ENCODE data around the gene SERPINA5. TPM values are rescaled to one million over a fixed set of nuclear protein-coding genes. Genes with fewer than 3 reads are reported as not detected.

Gene SERPINA5
- total RNA-seq, 1 experiment from 2014 or later, result 2.2 TPM

- H3K36me3 ChIP-seq (ENCODE audit: control insufficient read depth, insufficient read depth, low read length), result no peaks in the 10 kb centered on the region
- Mint-ChIP-seq H3K4me1 (ENCODE audit: low read depth, unreplicated experiment) (no peaks in the 10 kb centered on the region), H3K36me3 (ENCODE audit: insufficient read depth, unreplicated experiment) (no peaks in the 10 kb centered on the region), H3K4me3 (ENCODE audit: unreplicated experiment) (no peak overlapping the region), H3K9me3 (ENCODE audit: unreplicated experiment) (peaks cover 48% of the 10 kb centered on the region), H3K27ac (ENCODE audit: unreplicated experiment) (no peak overlapping the region), H3K27me3 (ENCODE audit: insufficient read depth, unreplicated experiment) (no peaks in the 10 kb centered on the region)
- BruUV-seq (replicated peaks), result no TSS peak
- H3K4me1 ChIP-seq, result no peaks in the 10 kb centered on the region
- peaks cover 7% of the 10 kb centered on the region for H3K9me3 ChIP-seq
- no peak for TF ChIP-seq CTCF (IDR thresholded peaks at IDR 0.05; ENCODE audit: insufficient read depth in 1 of 2, low read depth in 1 of 2, low read length in 1 of 2, severe bottlenecking in 1 of 2, unreplicated experiment in 1 of 2)
- no peaks in the 10 kb centered on the region; the same call in 1 of the 2 replicates for H3K27me3 ChIP-seq (replicated peaks; ENCODE audit: control insufficient read depth, insufficient read depth, low read length)
- no peak overlapping the region for H3K4me3 ChIP-seq (ENCODE audit: low read depth, low read length)
- intact Hi-C loops (cut with micrococcal nuclease; ENCODE audit: unreplicated experiment), result no loop called here
- CTCF ChIA-PET, result no interaction called here
- POLR2A ChIA-PET, result no interaction called here
- DNase-seq, result no peak
Measured at GRCh38 chr14:94620597-94620996, 39.4 kb downstream of the SERPINA5 start.

GRCh38 chr14:94621358-94622134, 40.3 kb downstream of the SERPINA5 start:
- H3K27me3 ChIP-seq (replicated peaks; ENCODE audit: control insufficient read depth, insufficient read depth, low read length), result no peaks in the 10 kb centered on the region; the same call in 1 of the 2 replicates
- H3K27me3 Mint-ChIP-seq (ENCODE audit: insufficient read depth, unreplicated experiment), result no peaks in the 10 kb centered on the region
- peaks cover 41% of the 10 kb centered on the region for H3K9me3 Mint-ChIP-seq (ENCODE audit: unreplicated experiment)
- no peak for DNase-seq
- H3K36me3 ChIP-seq (ENCODE audit: control insufficient read depth, insufficient read depth, low read length), result no peaks in the 10 kb centered on the region
- H3K27ac Mint-ChIP-seq (ENCODE audit: unreplicated experiment), result no peak overlapping the region
- ChIA-PET POLR2A (no interaction called here), CTCF (no interaction called here)
- H3K9me3 ChIP-seq, result peaks cover 7% of the 10 kb centered on the region
- TF ChIP-seq CTCF (IDR thresholded peaks at IDR 0.05; ENCODE audit: insufficient read depth in 1 of 2, low read depth in 1 of 2, low read length in 1 of 2, severe bottlenecking in 1 of 2, unreplicated experiment in 1 of 2), result no peak
- intact Hi-C loops (cut with micrococcal nuclease; ENCODE audit: unreplicated experiment), result no loop called here
- no peak overlapping the region for H3K4me3 Mint-ChIP-seq (ENCODE audit: unreplicated experiment)
- no peaks in the 10 kb centered on the region for H3K4me1 Mint-ChIP-seq (ENCODE audit: low read depth, unreplicated experiment)
- no TSS peak for BruUV-seq (replicated peaks)
- H3K36me3 Mint-ChIP-seq (ENCODE audit: insufficient read depth, unreplicated experiment), result no peaks in the 10 kb centered on the region
- no peak overlapping the region for H3K4me3 ChIP-seq (ENCODE audit: low read depth, low read length)
- H3K4me1 ChIP-seq, result no peaks in the 10 kb centered on the region

DNA sequence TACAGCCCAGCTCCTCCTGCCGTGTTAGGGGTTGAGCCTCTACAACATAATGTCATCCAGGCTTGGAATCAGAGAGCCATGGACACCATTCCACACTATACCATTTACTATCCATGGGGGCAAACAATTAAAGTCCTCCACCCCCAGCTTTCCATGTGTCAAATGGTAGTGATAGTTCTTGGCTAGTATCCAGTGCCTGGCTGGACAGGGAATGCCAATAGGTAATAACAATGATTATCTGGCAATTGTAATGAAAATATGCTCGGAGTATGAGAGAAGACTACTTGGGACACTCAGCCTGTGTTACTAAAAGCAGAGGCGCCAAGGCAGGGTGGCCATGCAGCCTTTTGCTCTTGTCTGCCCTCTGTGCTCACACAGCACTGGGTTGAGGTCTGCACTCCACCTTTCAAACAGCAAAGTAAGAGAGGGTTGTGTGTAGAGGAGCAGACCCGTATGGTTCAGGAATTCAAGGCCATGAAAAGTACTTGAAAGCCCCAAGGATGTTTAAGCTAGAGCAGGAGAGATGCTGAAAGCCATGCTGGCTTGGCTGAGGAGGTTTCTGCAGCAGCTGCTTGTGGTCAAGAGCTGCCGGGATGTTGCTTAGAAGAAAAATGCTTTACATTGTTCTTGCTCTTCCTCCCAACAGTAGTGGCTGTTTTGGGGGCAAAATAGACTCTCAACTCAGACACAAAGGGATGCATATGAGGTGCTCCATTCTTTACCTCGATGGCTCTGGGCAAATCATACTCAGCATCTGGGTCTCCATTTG, 41.6 kb downstream of the SERPINA5 start:
- H3K4me3 Mint-ChIP-seq (ENCODE audit: unreplicated experiment), result no peak overlapping the region
- no peaks in the 10 kb centered on the region for H3K4me1 Mint-ChIP-seq (ENCODE audit: low read depth, unreplicated experiment)
- Histone ChIP-seq H3K4me1 (no peaks in the 10 kb centered on the region), H3K27me3 (replicated peaks; ENCODE audit: control insufficient read depth, insufficient read depth, low read length) (no peaks in the 10 kb centered on the region; the same call in 1 of the 2 replicates), H3K9me3 (peaks cover 7% of the 10 kb centered on the region), H3K36me3 (ENCODE audit: control insufficient read depth, insufficient read depth, low read length) (no peaks in the 10 kb centered on the region), H3K4me3 (ENCODE audit: low read depth, low read length) (no peak overlapping the region)
- POLR2A ChIA-PET, result no interaction called here
- no peaks in the 10 kb centered on the region for H3K36me3 Mint-ChIP-seq (ENCODE audit: insufficient read depth, unreplicated experiment)
- no peak for DNase-seq
- TF ChIP-seq CTCF (IDR thresholded peaks at IDR 0.05; ENCODE audit: insufficient read depth in 1 of 2, low read depth in 1 of 2, low read length in 1 of 2, severe bottlenecking in 1 of 2, unreplicated experiment in 1 of 2), result no peak
- intact Hi-C loops (cut with micrococcal nuclease; ENCODE audit: unreplicated experiment), result no loop called here
- BruUV-seq (replicated peaks), result no TSS peak
- H3K9me3 Mint-ChIP-seq (ENCODE audit: unreplicated experiment), result peaks cover 28% of the 10 kb centered on the region
- CTCF ChIA-PET, result no interaction called here
- H3K27ac Mint-ChIP-seq (ENCODE audit: unreplicated experiment), result no peak overlapping the region
- no peaks in the 10 kb centered on the region for H3K27me3 Mint-ChIP-seq (ENCODE audit: insufficient read depth, unreplicated experiment)
